Sciatic nerve (tissue), 2 donors: Measurements from ENCODE around the gene PRKAR1B. TPM values are rescaled to one million over a fixed set of nuclear protein-coding genes. Genes with fewer than 3 reads are reported as not detected.

ENCODE experiments used
- ATAC-seq: fragments of 200-7000 bp; cut with Tn5 transposase; one replicate; pipeline ENCODE4 v1.9.1; 2020; ENCODE audit warnings: mild to moderate bottlenecking, moderate library complexity
- DNase-seq: peaks from one replicate; pipeline ENCODE4 v3.0.0-alpha.2; 2020; ENCODE audit warnings: low spot score
- intact Hi-C: fragments of 100-400 bp; cut with DNase I; formaldehyde crosslinking; loops from one replicate; pipeline ENCODE4 v1.14.2; 2022
- total RNA-seq: library from RNA; stranded (reverse); fragmentation: NEBNext Ultra II Directional; extraction: Animal tissue kit (Norgen Biotek cat#: 25700); gene quantifications from one replicate; pipeline ENCODE4 v1.2.1, GENCODE V29; 2021
- donor health status: DM: no; HTN: no; CAD: no.
- donor health status: DM: no; HTN: no; CAD: no.

PRKAR1B gene
- total RNA-seq, 1 donor from 2014 or later = 11.1 TPM

DNA sequence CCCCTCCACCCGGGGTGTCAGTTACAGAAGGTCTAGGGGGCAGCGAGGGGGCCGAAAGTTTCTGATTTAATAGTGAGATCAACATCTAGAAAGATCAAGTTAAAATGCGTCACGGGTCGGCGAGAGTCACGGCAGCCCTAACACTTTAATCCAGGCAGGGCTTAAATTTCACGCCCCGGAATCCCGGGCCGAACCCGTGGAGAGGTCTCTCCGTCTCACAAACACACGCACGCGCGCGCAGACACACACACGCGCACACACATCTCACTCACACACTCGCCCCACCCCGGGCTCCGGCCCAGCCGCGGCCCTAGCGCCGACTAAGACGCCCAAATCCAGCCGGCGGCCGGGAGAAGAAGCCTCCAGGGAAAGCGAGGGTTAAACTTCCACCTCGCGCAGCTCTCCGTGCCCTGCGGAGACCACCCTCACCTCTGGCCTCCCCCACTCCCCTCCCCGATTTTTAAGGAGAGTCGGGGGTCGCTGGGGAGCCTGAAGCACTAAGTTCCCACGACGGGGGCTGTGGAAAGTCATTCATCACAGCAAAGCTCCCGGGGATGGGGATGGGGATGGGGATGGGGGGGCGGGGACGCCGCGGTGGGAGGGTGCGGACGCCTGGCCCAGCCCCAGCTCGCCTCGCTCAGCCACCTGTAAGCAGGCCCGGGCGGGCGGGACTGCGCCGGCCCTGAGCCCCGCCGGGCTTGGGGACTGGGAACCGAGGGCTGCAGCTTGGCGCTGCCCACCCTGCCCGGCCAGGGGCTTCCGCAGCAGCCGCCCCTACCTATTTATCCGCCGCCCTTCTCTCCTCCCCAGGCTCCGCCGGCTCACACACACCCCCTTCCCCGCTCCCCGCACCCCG is 209.1 kb downstream of the PRKAR1B start:
- ATAC-seq = peak; percentile 48

DNA sequence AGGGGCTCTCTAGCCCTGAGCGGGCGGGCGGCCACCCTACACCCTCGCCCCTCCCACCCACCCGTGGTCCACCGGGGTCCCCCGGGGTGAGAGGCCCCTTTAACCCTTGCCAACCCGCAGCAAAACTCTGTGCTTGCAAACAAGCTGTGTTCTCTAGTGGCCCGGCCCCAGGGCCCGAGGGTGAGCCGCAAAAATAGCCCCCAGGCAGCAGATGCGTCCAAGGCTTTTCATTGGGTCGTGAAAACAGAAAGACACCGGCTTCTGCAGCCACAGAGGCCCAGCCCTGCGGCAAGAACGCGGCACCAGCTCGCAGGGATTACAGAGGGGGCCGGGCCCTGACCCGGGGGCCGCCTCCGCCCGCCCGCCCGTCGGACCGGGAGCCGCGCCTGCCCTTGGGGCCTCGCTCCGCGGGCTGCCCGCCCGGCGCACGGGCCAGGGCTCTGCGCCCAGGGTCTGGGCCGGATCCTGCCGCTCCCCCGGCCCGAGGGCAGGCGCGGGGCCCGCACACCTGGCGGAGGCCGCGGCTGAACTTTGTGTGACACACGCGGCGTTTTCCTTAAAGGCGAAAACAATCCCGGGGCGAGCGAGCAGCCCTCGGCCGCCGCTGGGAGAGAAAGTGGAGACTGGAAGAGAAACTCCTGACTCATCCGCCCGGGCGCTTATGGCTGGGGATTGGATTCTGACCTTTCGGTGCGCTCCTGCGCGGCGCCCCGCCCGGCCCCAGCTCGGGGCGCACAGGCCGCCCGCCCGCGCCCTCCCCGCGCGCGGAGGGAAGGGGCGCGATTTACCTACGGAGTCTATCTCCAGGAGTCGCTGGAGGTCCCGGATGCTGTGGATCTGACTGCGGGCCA is 210.2 kb downstream of the PRKAR1B start:
- intact Hi-C loops = loop anchor here (10.0 kb wide), 1 partner anchor 182 kb away; no protein-coding TSS in a partner anchor
- no peak for ATAC-seq
- no peak for DNase-seq

More for the DNA sequence above, 209.1 kb downstream of the PRKAR1B start:
- intact Hi-C loops = loop anchor here (10.0 kb wide), 1 partner anchor 183 kb away; no protein-coding TSS in a partner anchor
- DNase-seq = no peak

- ATAC-seq (no peak), DNase-seq (no peak)
- intact Hi-C loops = loop anchor here (10.0 kb wide), 1 partner anchor 181 kb away; no protein-coding TSS in a partner anchor
Observed at GRCh38 chr7:516216-516605, 210.9 kb downstream of the PRKAR1B start.

- DNase-seq (no peak), ATAC-seq (no peak)
- intact Hi-C loops = loop anchor here (10.0 kb wide), 1 partner anchor 181 kb away; no protein-coding TSS in a partner anchor
Observed at GRCh38 chr7:515628-516027, 211.5 kb downstream of the PRKAR1B start.

DNA sequence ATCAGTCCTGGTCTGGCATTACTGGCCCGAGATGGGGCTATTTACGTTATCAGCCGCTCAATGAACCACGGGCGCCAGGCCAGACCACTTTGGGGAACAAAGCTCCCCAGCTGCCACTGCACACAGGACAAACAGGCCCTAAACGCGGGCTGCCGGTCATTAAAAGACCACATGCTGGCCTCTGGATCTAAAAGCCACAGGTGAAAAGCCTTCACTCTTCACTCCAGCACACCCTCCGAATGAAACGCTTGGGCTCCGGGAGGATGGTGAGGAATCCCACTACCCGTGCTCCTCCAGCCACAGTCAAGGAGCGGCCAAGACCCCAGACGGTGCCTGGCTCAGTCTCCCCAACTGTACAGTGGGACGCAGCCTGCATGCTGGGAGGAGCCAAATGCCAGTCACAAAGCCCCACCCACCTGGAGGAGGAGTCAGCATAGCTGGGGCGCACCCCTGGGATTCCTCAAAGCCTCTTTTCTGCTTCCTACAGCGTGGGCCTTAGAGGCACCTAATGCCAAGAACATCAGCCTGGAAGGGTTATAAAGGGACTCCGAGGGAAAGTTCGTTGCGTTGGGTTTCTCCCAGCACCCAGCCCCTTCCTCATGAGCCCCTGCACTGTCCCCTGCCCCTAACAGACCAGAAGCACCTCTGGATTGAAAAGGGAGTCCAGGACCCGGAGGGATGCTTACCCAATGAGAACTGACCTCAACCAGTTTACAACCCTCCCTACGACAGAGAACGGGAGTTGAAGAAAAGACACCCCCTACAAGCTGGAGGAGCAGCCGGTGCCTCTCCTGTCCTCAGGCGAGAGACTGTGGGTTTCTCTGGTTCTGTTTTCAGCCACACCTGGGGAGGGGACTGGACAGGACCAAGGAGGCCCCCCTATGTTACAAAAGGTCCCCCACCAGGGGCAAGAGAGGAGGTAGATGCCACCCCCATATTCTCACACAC is 212.2 kb downstream of the PRKAR1B start:
- no peak for DNase-seq
- intact Hi-C loops = loop anchor here (10.0 kb wide), 1 partner anchor 180 kb away; no protein-coding TSS in a partner anchor

DNA sequence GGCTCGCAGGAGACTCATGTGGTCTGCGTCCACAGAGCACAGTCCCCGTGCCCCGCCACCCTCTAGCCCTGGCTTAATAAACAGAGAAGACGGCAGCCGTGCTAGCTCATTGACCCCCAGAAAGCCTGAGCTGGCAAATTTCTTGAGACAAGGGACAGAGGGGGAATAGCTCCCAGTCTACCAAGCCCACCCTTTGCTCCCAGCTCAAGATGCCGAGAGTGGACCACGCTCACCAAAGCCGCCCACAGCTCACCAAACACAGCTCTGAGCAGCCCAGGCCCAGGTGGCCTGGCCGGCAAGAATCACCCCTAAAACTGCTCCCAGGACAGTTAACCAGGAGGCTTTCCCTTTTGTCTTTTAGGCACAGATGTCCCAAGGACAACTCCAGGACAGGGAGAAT is 212.8 kb downstream of the PRKAR1B start:
- no peak for DNase-seq
- ATAC-seq = no peak
- intact Hi-C loops = loop anchor here (10.0 kb wide), 1 partner anchor 179 kb away; no protein-coding TSS in a partner anchor

More for the DNA sequence above, 212.2 kb downstream of the PRKAR1B start:
- peak; percentile 39 for ATAC-seq

GRCh38 chr7:513521-514166 is 213.4 kb downstream of the PRKAR1B start:
- intact Hi-C loops = loop anchor here (10.0 kb wide), 1 partner anchor 179 kb away; no protein-coding TSS in a partner anchor
- DNase-seq (no peak), ATAC-seq (no peak)

GRCh38 chr7:512541-513311 is 214.4 kb downstream of the PRKAR1B start:
- intact Hi-C loops = loop anchor here (10.0 kb wide), 1 partner anchor 178 kb away; no protein-coding TSS in a partner anchor
- ATAC-seq (no peak), DNase-seq (no peak)

- intact Hi-C loops = loop anchor here (10.0 kb wide), 1 partner anchor 177 kb away; no protein-coding TSS in a partner anchor
- ATAC-seq (no peak), DNase-seq (no peak)
Observed at GRCh38 chr7:512146-512510, 215.0 kb downstream of the PRKAR1B start.

DNA sequence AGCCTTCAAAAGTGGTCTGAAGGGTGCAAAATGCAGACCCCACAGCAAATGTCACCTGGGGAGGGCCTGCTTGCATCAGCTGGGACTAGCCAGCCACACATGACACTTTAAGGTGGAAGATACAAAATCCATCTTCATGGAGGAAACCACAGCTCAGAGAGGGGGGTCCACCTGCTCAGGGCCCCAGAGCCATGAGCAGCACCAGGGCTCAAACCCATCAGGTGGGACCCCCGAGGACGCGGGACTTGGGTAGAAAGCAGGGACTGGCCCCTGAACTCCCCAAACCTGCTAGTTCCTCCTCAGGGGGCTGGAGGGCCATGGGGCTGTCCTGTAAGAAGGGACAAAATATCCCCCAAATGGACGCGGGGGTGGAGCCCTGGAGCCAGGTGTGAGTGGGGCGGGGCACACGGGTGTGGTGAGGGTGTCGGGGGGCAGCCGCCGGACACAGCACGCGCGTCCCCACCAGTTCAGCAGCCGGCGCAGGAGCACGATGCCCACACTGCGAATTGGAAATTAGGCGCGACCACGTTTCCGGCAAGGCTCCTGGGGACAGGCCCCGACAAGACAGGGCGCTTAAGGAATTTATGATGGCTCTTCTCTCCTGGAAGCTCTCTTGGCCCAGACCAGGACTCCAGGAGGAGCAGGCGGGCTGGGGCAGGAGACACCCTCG is 215.5 kb downstream of the PRKAR1B start:
- no peak for ATAC-seq
- no peak for DNase-seq
- intact Hi-C loops = loop anchor here (10.0 kb wide), 1 partner anchor 177 kb away; no protein-coding TSS in a partner anchor

GRCh38 chr7:510782-511281 is 216.2 kb downstream of the PRKAR1B start:
- no peak for ATAC-seq
- intact Hi-C loops = loop anchor here (10.0 kb wide), 1 partner anchor 176 kb away; no protein-coding TSS in a partner anchor
- no peak for DNase-seq

DNA sequence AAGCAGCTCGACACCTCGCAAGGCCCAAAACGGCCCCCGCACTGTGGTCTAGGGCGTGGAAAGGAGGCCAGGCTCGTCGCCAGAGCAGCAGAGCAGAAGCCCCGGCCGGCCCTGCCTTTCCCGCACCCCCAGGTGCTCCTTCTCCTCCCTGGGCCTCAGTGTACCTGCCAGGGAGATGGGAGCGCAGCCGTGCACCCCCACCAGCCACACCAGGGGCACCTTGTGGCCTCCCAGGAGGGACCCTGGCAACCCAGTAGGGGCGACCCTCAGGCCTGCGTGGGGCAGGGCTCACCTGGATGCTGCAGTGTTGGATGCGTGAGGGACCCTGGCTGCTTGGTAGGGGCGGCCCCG is 217.0 kb downstream of the PRKAR1B start:
- intact Hi-C loops = loop anchor here (10.0 kb wide), 1 partner anchor 175 kb away; no protein-coding TSS in a partner anchor
- ATAC-seq (no peak), DNase-seq (no peak)

- intact Hi-C loops = loop anchor here (10.0 kb wide), 2 partner anchors 175 to 1845 kb away; partner anchors contain the start of gene EIF3B
- DNase-seq = no peak
- ATAC-seq = no peak
Observed at GRCh38 chr7:509426-510130, 217.5 kb downstream of the PRKAR1B start.

- ATAC-seq = no peak
- no peak for DNase-seq
- intact Hi-C loops = loop anchor here (10.0 kb wide), 1 partner anchor 1846 kb away; the partner anchor contains the start of gene EIF3B
Observed at GRCh38 chr7:508461-509170, 218.5 kb downstream of the PRKAR1B start.
